NCI-H1105 (cell line): ENCODE data around the gene AIFM3.

ENCODE experiments used
- DNase-seq: peaks from one replicate; lab custom pipeline; 2025; lab: John Stamatoyannopoulos, UW

AIFM3 gene

GRCh38 chr22:21028277-21029251, 61.5 kb downstream of the AIFM3 start:
- no peak for DNase-seq

DNA sequence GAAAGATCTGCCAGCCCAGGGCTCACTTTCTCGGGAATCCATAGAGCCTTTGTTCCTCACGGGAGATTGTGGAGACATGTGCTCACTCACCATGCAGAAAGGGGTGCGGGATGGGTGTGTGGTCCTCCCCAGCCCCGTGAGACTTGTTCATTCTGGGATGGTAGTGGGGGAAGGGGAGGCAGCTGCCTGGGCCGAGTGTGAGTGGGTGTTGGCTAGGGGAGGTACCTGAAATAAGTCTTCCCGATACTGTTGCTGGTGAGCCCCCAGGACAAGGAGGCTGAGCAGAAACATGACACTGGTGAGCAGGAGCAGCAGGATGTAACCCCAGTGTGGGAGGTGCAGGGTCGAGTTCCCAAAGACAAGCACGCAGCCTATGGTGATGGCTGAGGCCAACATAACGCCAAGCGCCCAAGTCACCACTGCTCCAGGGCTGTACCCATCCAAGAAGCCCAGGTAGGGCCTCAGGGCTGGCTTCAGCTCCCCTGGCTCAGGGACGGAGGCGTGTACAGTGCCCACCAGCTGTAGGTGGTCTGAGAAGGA, 62.5 kb downstream of the AIFM3 start:
- DNase-seq, result no peak

GRCh38 chr22:21030032-21030431, 63.0 kb downstream of the AIFM3 start:
- DNase-seq, result no peak
